Right renal cortex interstitium (tissue), 3 donors: Measurements from ENCODE around the gene MYO1G. TPM values are rescaled to one million over a fixed set of nuclear protein-coding genes. Genes with fewer than 3 reads are reported as not detected.
A peak's percentile ranks its signal among the peaks of the same experiment; 100 is the strongest.
"Not testable (repeated sequence)": the region's sequence is repeated elsewhere in the genome, so short reads cannot be mapped to it uniquely, and the experiment has no call there.

Source experiments
- DNase-seq, 3 donors: peaks; one replicate each; pipeline ENCODE4 v3.0.0-alpha.2; 2013; ENCODE audit warnings: low read depth in 3 of 3, low spot score in 2 of 3
- polyA plus RNA-seq, 3 donors: library from polyadenylated mRNA; unstranded; fragments of 120-200 nt; gene quantifications; one replicate each; pipeline ENCODE4 v1.2.1, GENCODE V29; 2013; ENCODE audit not compliant: insufficient read length in 3 of 3

The MYO1G gene
- polyA plus RNA-seq, 3 donors = 0.33 to 0.51 (median 0.36) TPM

DNA sequence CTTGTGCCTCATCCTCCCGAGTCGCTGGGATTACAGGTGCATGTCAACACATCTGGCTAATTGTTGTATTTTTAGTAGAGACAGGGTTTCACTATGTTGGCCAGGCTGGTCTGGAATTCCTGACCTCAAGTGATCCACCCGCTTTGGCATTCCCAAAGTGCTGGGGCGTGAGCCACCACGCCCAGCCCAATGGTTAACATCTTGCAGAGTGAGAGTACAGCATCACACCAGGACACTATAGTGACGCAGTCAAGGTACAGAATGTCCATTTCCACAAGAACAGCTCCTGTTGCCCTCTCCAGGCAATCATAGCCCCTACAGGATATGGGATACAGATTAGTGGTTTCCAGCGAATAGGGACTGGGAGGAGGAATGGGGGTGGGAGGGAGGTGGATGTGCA, 34.0 kb downstream of the MYO1G start:
- DNase-seq = no peak

- no peak for DNase-seq
Observed at GRCh38 chr7:44943631-44944030, 35.2 kb downstream of the MYO1G start.

- no peak for DNase-seq
Observed at GRCh38 chr7:44937426-44937825, 41.4 kb downstream of the MYO1G start.

- DNase-seq = no peak
Observed at GRCh38 chr7:44936322-44936721, 42.5 kb downstream of the MYO1G start.

- DNase-seq = no peak
Observed at GRCh38 chr7:44935583-44935982, 43.2 kb downstream of the MYO1G start.

DNA sequence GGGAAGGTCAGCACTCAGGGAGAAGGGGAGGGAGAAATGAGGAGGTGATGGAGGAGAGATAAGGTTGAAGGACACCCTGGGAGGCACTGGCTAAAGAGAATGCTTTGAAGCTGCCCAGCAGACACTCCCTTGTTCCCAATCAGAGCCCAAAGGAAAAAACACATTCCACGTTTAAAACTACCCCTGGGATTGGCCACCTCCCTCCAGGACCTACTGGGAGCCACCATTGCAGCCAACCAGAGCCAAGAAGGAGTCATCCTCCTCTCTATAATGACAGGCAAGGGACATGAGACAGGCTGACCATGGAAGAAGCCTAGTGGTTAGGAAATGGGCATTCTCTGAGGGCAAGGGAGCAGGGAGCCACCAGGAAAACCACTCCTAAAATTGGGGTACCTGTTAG, 43.8 kb downstream of the MYO1G start:
- DNase-seq = no peak

DNA sequence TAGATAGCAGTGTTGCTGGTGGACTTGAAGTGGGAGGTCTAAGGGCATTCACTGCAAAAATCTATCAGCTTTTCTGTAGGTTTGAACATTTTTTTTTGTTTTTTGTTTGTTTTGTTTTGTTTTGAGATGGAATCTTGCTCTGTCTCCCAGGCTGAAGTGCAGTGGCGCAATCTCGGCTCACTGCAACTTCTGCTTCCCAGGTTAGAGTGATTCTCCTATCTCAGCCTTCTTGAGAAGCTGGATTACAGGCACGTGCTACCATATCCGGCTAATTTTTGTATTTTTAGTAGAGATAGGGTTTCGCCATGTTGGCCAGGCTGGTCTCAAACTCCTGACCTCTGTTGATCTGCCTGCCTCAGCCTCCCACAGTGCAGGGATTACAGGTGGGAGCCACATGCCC, 44.3 kb downstream of the MYO1G start:
- DNase-seq = not testable (repeated sequence)

- DNase-seq = no peak
Observed at GRCh38 chr7:44930921-44931320, 47.9 kb downstream of the MYO1G start.

DNA sequence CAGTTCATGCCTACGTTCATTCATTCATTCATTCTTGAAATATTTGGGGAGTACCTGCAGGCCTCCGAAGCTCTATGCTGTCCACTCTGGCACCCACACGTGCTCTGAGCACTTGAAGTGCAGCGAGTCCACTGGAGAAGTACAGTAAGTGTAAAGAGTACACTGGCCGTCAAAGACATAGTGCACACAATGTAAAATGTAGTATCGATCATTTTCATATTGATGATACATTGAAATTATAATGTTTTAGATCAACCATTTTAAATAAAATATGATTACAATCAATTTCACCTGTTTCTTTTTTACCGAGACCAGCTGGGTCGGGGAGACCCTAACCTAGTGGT, 56.5 kb downstream of the MYO1G start:
- no peak for DNase-seq

GRCh38 chr7:44921607-44922350, 57.0 kb downstream of the MYO1G start:
- peak in 1 of 3 donors; percentile 29 for DNase-seq

- no peak for DNase-seq
Observed at GRCh38 chr7:44920119-44920518, 58.7 kb downstream of the MYO1G start.

DNA sequence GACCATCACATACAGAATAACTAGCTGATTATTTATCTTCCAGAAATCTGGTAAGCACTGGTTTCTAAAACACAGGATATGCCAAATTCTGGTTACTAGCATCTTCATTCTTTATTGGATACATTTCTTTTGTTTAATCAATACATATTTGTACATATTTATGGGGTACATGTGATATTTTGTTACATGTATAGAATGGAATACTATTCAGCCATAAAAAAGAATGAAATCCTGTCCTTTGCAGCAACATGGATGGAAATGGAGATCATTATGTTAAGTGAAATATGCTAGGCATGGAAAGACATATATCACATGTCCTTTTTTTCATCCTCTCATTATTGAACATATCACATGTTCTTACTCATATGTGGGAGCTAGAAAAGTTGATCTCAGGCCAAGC, 60.8 kb downstream of the MYO1G start:
- DNase-seq = no peak

DNA sequence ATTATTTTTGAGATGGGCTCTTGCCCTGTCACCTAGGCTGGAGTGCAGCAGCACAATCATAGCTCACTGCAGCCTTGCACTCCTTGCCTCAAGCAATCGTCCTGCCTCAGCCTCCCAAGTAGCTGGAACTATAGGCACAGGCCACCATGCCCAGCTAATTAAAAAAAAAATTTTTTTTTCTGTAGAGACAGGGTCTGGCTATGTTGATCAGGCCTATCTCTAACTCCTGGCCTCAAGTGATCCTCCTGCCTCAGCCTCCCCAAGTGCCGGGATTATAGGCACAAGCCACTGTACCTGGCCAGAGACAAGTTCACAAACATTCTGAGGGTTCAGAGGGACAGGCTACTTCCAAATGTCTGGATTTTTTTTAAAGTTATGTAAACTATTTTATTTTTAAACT, 61.4 kb downstream of the MYO1G start:
- no peak for DNase-seq

GRCh38 chr7:44914992-44915607, 63.7 kb downstream of the MYO1G start:
- no peak for DNase-seq

DNA sequence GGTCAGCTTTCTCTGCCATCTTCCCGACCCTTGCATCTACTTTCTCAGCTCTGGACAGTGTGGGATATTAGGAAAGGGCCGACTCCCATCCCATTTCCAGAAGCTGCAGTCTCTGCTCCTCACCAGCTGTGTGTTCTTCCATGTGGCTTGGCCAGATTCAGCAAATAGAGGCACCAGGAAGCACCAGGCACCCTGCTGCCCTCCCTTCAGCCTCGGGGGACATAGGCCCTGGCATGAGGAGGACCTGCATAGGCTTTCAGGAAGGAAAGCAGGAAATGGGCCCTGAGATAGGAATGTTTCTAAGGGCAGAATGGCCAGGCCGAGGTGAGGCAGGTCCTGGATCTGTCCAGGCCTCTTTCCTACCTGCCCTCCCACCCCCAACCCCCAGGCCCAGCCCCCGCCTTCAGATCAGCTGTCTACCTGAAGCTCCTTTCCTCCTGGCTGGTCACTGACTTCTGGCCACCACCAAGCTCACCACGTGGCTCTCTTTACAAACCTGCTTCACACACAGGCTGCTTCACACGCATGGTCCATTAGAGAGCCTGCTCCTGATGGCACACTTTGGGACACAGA, 66.0 kb downstream of the MYO1G start:
- peak in 1 of 3 donors; percentile 24 for DNase-seq

Other genes with a start within 250 kb of the MYO1G start
- 10 to 100 TPM; 40.7 to 46.0 (median 43.7) TPM for gene ZMIZ2, start 230.2 kb downstream of the MYO1G start, polyA plus RNA-seq
- 1,000 to 10,000 TPM; 1,342 to 1,541 (median 1,458) TPM for gene PPIA, start 182.3 kb downstream of the MYO1G start, polyA plus RNA-seq
- 100 to 1,000 TPM; 250 to 260 (median 259) TPM for gene H2AZ2, start 130.9 kb downstream of the MYO1G start, polyA plus RNA-seq
- 10 to 100 TPM; 31.0 to 32.2 (median 32.0) TPM for gene PURB, start 93.5 kb downstream of the MYO1G start, polyA plus RNA-seq
- gene CCM2, start 21.2 kb upstream of the MYO1G start, polyA plus RNA-seq = 10 to 100 TPM; 23.3 to 28.4 (median 26.4) TPM
- gene NACAD, start 110.0 kb upstream of the MYO1G start, polyA plus RNA-seq = 1 to 10 TPM; 6.9 to 7.9 (median 7.6) TPM
- gene TBRG4, start 132.7 kb upstream of the MYO1G start, polyA plus RNA-seq = 10 to 100 TPM; 51.2 to 59.1 (median 54.6) TPM
- 10 to 100 TPM in 2 of 3 donors, 1 to 10 TPM in 1; 10.0 to 13.9 (median 10.4) TPM for gene RAMP3, start 178.8 kb upstream of the MYO1G start, polyA plus RNA-seq